Cardiac fibroblast (primary cell): ENCODE measurements around the gene CYP4Z1.
"Not testable (repeated sequence)": the region's sequence is repeated elsewhere in the genome, so short reads cannot be mapped to it uniquely, and the experiment has no call there.

ENCODE experiments used
- DNase-seq, 2 donors: peaks; one replicate each; pipeline versions ENCODE4 v3.0.0 to v3.0.0-alpha.2; 2010; ENCODE audit warnings: low read depth in 2 of 2
- H3K4me3 ChIP-seq, 2 donors: replicated peaks in 1 of 2; 1 replicate in 1 of 2; 2 replicates in 1 of 2; pipeline ENCODE4 v1.5.1; 2011; ENCODE audit warnings: low read depth in 2 of 2, low read length in 2 of 2, mild to moderate bottlenecking in 2 of 2, moderate library complexity in 1 of 2
- CTCF ChIP-seq: IDR thresholded peaks from one replicate; pipeline ENCODE4 v1.5.1; 2011; ENCODE audit warnings: low read depth, mild to moderate bottlenecking, low read length, inconsistent platforms

The CYP4Z1 gene

GRCh38 chr1:47143654-47144053, 76.6 kb downstream of the CYP4Z1 start:
- DNase-seq: peak; percentile 2 to 10
- H3K4me3 ChIP-seq: not testable (repeated sequence)
- TF ChIP-seq CTCF: peak; percentile 30

- not testable (repeated sequence) for DNase-seq
Measured at GRCh38 chr1:47146495-47146894, 79.5 kb downstream of the CYP4Z1 start.

GRCh38 chr1:47147047-47147785, 80.2 kb downstream of the CYP4Z1 start:
- DNase-seq: no peak
- no peak overlapping the region for H3K4me3 ChIP-seq
- no peak for TF ChIP-seq CTCF

More at GRCh38 chr1:47146495-47146894, 79.5 kb downstream of the CYP4Z1 start:
- not testable (repeated sequence) for H3K4me3 ChIP-seq

- not testable (repeated sequence) for DNase-seq, H3K4me3 ChIP-seq
Measured at GRCh38 chr1:47149162-47149561, 82.1 kb downstream of the CYP4Z1 start.

- not testable (repeated sequence) for H3K4me3 ChIP-seq, DNase-seq
Measured at GRCh38 chr1:47156457-47156856, 89.4 kb downstream of the CYP4Z1 start.

GRCh38 chr1:47157957-47158356, 90.9 kb downstream of the CYP4Z1 start:
- H3K4me3 ChIP-seq, DNase-seq: not testable (repeated sequence)

GRCh38 chr1:47160716-47161115, 93.7 kb downstream of the CYP4Z1 start:
- no peak for DNase-seq
- H3K4me3 ChIP-seq: no peak overlapping the region
- no peak for TF ChIP-seq CTCF

- no peak for TF ChIP-seq CTCF
- DNase-seq: no peak
- H3K4me3 ChIP-seq: no peak overlapping the region
Measured at GRCh38 chr1:47161298-47162040, 94.4 kb downstream of the CYP4Z1 start.

- no peak for DNase-seq
- H3K4me3 ChIP-seq: no peak overlapping the region
- TF ChIP-seq CTCF: no peak
Measured at GRCh38 chr1:47164552-47164951, 97.5 kb downstream of the CYP4Z1 start.
